Measurements from ENCODE around the gene CXCR6.

The CXCR6 gene

DNA sequence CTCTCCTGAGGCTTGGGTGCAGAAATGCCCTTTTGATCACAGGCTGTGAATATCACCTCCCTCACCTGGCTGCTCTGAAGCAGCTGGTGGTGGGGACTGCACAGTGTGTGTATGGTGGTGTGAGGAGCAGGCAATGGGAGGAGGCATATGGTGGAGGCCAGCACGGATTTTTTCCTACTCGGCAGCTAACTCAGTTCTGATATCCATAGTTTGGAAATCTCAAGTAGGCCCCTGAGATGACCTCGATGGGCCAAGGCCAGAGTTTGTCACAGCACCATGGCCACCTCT, 21.3 kb upstream of the CXCR6 start:
- Histone ChIP-seq H3K4me3 (no peak overlapping the region), H3K27ac (no peak overlapping the region)
- no peak for DNase-seq (ENCODE audit: low spot score)
- TF ChIP-seq, protein P1, sequence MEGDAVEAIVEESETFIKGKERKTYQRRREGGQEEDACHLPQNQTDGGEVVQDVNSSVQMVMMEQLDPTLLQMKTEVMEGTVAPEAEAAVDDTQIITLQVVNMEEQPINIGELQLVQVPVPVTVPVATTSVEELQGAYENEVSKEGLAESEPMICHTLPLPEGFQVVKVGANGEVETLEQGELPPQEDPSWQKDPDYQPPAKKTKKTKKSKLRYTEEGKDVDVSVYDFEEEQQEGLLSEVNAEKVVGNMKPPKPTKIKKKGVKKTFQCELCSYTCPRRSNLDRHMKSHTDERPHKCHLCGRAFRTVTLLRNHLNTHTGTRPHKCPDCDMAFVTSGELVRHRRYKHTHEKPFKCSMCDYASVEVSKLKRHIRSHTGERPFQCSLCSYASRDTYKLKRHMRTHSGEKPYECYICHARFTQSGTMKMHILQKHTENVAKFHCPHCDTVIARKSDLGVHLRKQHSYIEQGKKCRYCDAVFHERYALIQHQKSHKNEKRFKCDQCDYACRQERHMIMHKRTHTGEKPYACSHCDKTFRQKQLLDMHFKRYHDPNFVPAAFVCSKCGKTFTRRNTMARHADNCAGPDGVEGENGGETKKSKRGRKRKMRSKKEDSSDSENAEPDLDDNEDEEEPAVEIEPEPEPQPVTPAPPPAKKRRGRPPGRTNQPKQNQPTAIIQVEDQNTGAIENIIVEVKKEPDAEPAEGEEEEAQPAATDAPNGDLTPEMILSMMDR (IDR thresholded peaks at IDR 0.05), result no peak

- Histone ChIP-seq H3K27ac (no peak overlapping the region), H3K4me3 (no peak overlapping the region)
- TF ChIP-seq, protein P1 (IDR thresholded peaks at IDR 0.05), result no peak
- DNase-seq (ENCODE audit: low spot score), result no peak
Observed at GRCh38 chr3:45922950-45923590, 20.2 kb upstream of the CXCR6 start.

DNA sequence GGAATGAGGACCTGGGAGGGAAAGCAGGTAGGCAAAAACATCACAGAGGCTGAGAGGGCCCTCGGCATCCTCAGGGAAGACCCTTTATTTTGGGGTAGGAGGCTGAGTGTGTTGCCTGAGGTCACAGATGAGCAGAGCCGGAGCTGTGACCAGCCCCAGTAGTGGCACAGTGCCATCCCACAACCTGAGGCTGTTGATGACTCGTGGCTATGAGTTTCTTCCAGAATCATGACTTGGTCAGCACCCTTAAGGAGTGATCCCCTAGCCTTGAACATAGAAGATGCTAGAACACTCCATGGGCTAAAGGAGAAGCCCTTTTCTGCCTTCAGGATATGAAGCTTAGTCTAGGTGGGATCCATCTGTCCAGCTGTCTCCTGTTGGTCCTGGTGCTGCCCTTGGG, 19.5 kb upstream of the CXCR6 start:
- DNase-seq (ENCODE audit: low spot score), result no peak
- H3K4me3 ChIP-seq, result no peak overlapping the region
- H3K27ac ChIP-seq, result no peak overlapping the region
- TF ChIP-seq, protein P1 (IDR thresholded peaks at IDR 0.05), result no peak

- no peak overlapping the region for H3K4me3 ChIP-seq
- TF ChIP-seq, protein P1 (IDR thresholded peaks at IDR 0.05), result no peak
- no peak for DNase-seq (ENCODE audit: low spot score)
- H3K27ac ChIP-seq, result no peak overlapping the region
Observed at GRCh38 chr3:45927881-45928280, 15.4 kb upstream of the CXCR6 start.

- no peak overlapping the region for H3K27ac ChIP-seq
- no peak for DNase-seq (ENCODE audit: low spot score)
- H3K4me3 ChIP-seq, result no peak overlapping the region
- TF ChIP-seq, protein P1 (IDR thresholded peaks at IDR 0.05), result no peak
Observed at GRCh38 chr3:45929042-45929679, 14.1 kb upstream of the CXCR6 start.

- Histone ChIP-seq H3K4me3 (no peak overlapping the region), H3K27ac (no peak overlapping the region)
- TF ChIP-seq, protein P1 (IDR thresholded peaks at IDR 0.05), result no peak
- DNase-seq (ENCODE audit: low spot score), result no peak
Observed at GRCh38 chr3:45931496-45931895, 11.8 kb upstream of the CXCR6 start.

GRCh38 chr3:45932112-45932511, 11.2 kb upstream of the CXCR6 start:
- no peak for DNase-seq (ENCODE audit: low spot score)
- TF ChIP-seq, protein P1 (IDR thresholded peaks at IDR 0.05), result no peak
- H3K27ac ChIP-seq, result no peak overlapping the region
- H3K4me3 ChIP-seq, result no peak overlapping the region
